K562 (cell line): ENCODE results near the gene MSN. TPM values are rescaled to one million over a fixed set of nuclear protein-coding genes. Genes with fewer than 3 reads are reported as not detected.

Experiments
- ATAC-seq: fragments of 200-7000 bp; cut with Tn5 transposase; 3 replicates; pipeline ENCODE4 v1.9.1; 2020; ENCODE audit warnings: moderate library complexity
- BruUV-seq: library from RNA; stranded (reverse); fragments of 400-500 nt; replicated peaks from 2 replicates; lab custom pipeline; 2021; lab: Mats Ljungman, UMichigan
- CTCF ChIA-PET: fragments of 300-600 bp; formaldehyde crosslinking; extraction: SDS; loops from one replicate; lab custom pipeline; 2021; ENCODE audit warnings: low intra/inter-chr PET ratio; lab: Yijun Ruan, JAX
- POLR2A ChIA-PET: fragments of 300-600, 350-650 bp; sonication (Branson Sonifier 250); formaldehyde crosslinking; extraction: SDS; loops from one replicate; lab custom pipeline; 2021; ENCODE audit warnings: antibody characterized with exemption, inconsistent platforms; lab: Yijun Ruan, JAX
- DNase-seq, 4 experiments: peaks; one replicate each; pipeline versions ENCODE4 v3.0.0 to v3.0.0-alpha.2; 2011 to 2018; ENCODE audit warnings: low spot score in 3 of 4, mixed read lengths in 3 of 4; ENCODE audit errors: extremely low read depth in 1 of 4
- FAIRE-seq: peaks from 2 replicates; lab custom pipeline; 2011; peaks lifted over from hg19 to GRCh38; lab: Jason Lieb, UNC
- H2AFZ ChIP-seq: 2 replicates; pipeline ENCODE4 v1.6.0; 2011; ENCODE audit warnings: low read depth, low read length, control low read depth, inconsistent platforms
- H3K27ac ChIP-seq: fragments of 200-600 bp; 3 replicates; pipeline ENCODE4 v1.8.0; 2011; ENCODE audit warnings: low read depth, mild to moderate bottlenecking, control low read depth, inconsistent platforms, low read length, moderate library complexity, mixed read lengths; ENCODE audit errors: extremely low read depth
- H3K27me3 ChIP-seq, 2 experiments: fragments of 300-600 bp in 1 of 2; 2 replicates in 1 of 2; 3 replicates in 1 of 2; pipeline versions ENCODE4 v1.6.0 to v1.8.0; 2011; ENCODE audit warnings: inconsistent platforms in 2 of 2, low read length in 2 of 2, mild to moderate bottlenecking in 1 of 2, mixed read lengths in 1 of 2, moderate library complexity in 1 of 2; ENCODE audit not compliant: control insufficient read depth in 2 of 2, insufficient read depth in 2 of 2
- H3K36me3 ChIP-seq: fragments of 300-600 bp; 3 replicates; pipeline ENCODE4 v1.8.0; 2011; ENCODE audit warnings: mild to moderate bottlenecking, low read length, inconsistent platforms; ENCODE audit not compliant: control insufficient read depth, insufficient read depth
- H3K4me1 ChIP-seq, 2 experiments: fragments of 200-600 bp in 1 of 2; replicated peaks in 1 of 2; 2 replicates in 1 of 2; 3 replicates in 1 of 2; pipeline versions ENCODE4 v1.5.1 to v1.8.0; 2011; ENCODE audit warnings: inconsistent platforms in 2 of 2, low read length in 2 of 2, mild to moderate bottlenecking in 1 of 2, mixed read lengths in 1 of 2, moderate library complexity in 1 of 2; ENCODE audit not compliant: control insufficient read depth in 2 of 2, insufficient read depth in 2 of 2
- H3K4me2 ChIP-seq: 2 replicates; pipeline ENCODE4 v1.6.1; 2011; ENCODE audit warnings: low read length, control low read depth, inconsistent platforms, mixed read lengths; ENCODE audit not compliant: insufficient read depth
- H3K4me3 ChIP-seq: fragments of 200-600 bp; sonication (generic), shearing (Covaris generic); 2 replicates; pipeline ENCODE4 v1.5.1; 2016; ENCODE audit warnings: control low read depth, inconsistent platforms
- H3K79me2 ChIP-seq: fragments of 200-600 bp; 3 replicates; pipeline ENCODE4 v1.8.0; 2011; ENCODE audit warnings: low read length, inconsistent platforms; ENCODE audit not compliant: control insufficient read depth, insufficient read depth
- H3K9ac ChIP-seq, 2 experiments: 2 replicates each; pipeline versions ENCODE4 v1.6.0 to v1.6.1; 2011; ENCODE audit warnings: low read depth in 2 of 2, low read length in 2 of 2, control low read depth in 1 of 2, inconsistent platforms in 1 of 2, mild to moderate bottlenecking in 1 of 2, mixed read lengths in 1 of 2; ENCODE audit not compliant: insufficient read depth in 1 of 2
- H3K9me1 ChIP-seq: one replicate; pipeline ENCODE4 v1.6.0; 2011; ENCODE audit warnings: inconsistent platforms, mild to moderate bottlenecking, low read length, moderate library complexity; ENCODE audit not compliant: control insufficient read depth, insufficient read depth
- H3K9me3 ChIP-seq: replicated peaks from 2 replicates; pipeline ENCODE4 v1.5.1; 2011; ENCODE audit warnings: low read depth, low read length, inconsistent platforms; ENCODE audit not compliant: control insufficient read depth, insufficient read depth
- H4K20me1 ChIP-seq: replicated peaks from 2 replicates; pipeline ENCODE4 v1.6.1; 2011; ENCODE audit warnings: low read length, inconsistent platforms, mixed read lengths; ENCODE audit not compliant: control insufficient read depth, insufficient read depth
- BRD9 ChIP-seq: fragments of 450-650 bp; IDR thresholded peaks from 2 replicates; pipeline ENCODE4 v1.6.1; 2018; ENCODE audit warnings: low read depth; ENCODE audit not compliant: partially characterized antibody
- COPS2 ChIP-seq: fragments of 450-650 bp; conservative IDR thresholded peaks from 2 replicates; pipeline ENCODE4 v1.6.1; 2016; ENCODE audit warnings: mild to moderate bottlenecking, moderate library complexity
- FOXO4 ChIP-seq: fragments of 450-650 bp; formaldehyde crosslinking; IDR thresholded peaks from 2 replicates; pipeline ENCODE4 v1.4.0; 2020; ENCODE audit warnings: mild to moderate bottlenecking, moderate library complexity
- ILF3 ChIP-seq: fragments of 450-650 bp; IDR thresholded peaks from 2 replicates; pipeline ENCODE4 v1.6.1; 2018; ENCODE audit warnings: antibody characterized with exemption, mild to moderate bottlenecking, moderate library complexity, borderline replicate concordance
- KHSRP ChIP-seq: fragments of 450-650 bp; IDR thresholded peaks from 2 replicates; pipeline ENCODE4 v1.6.1; 2017
- RBM34 ChIP-seq: fragments of 200-400 bp; formaldehyde crosslinking; IDR thresholded peaks from 2 replicates; pipeline ENCODE4 v1.6.1; 2018; ENCODE audit warnings: low read length, borderline replicate concordance; ENCODE audit not compliant: insufficient read depth
- RFX1 ChIP-seq: fragments of 450-650 bp; IDR thresholded peaks from 2 replicates; pipeline ENCODE4 v1.6.1; 2016; ENCODE audit warnings: mild to moderate bottlenecking, moderate library complexity
- ZNF12 ChIP-seq: sonication (generic); formaldehyde crosslinking; IDR thresholded peaks from 2 replicates; pipeline ENCODE4 v1.4.0; 2020; ENCODE audit warnings: mild to moderate bottlenecking, missing genetic modification reagents
- ZNF277 ChIP-seq: fragments of 250-450 bp; sonication (Bioruptor Pico); IDR thresholded peaks from 2 replicates; pipeline ENCODE4 v1.8.0; 2022; ENCODE audit warnings: inconsistent platforms, mild to moderate bottlenecking, moderate library complexity, borderline replicate concordance
- ZNF407 ChIP-seq: fragments of 450-650 bp; IDR thresholded peaks from 2 replicates; pipeline ENCODE4 v1.6.1; 2016; ENCODE audit warnings: low read depth
- ZNF41 ChIP-seq: fragments of 250-450 bp; sonication (Bioruptor Pico); conservative IDR thresholded peaks from 2 replicates; pipeline ENCODE4 v1.4.0; 2020; ENCODE audit warnings: mild to moderate bottlenecking
- WGBS: fragments of 100-300 bp; shearing (Covaris generic); methylation state at CpG from one replicate; pipeline ENCODE4 v1.1.6; 2016; ENCODE audit warnings: low coverage, mixed read lengths; ENCODE audit not compliant: insufficient coverage; ENCODE audit errors: missing lambda C conversion rate; 5-methylcytosine and 5-hydroxymethylcytosine counted together
- in situ Hi-C: fragments of 300-500 bp; cut with MboI; formaldehyde crosslinking; loops from 4 replicates; pipeline ENCODE4 v1.15.0; 2018; ENCODE audit warnings: inconsistent platforms, mixed read lengths
- intact Hi-C: fragments of 100-400 bp; cut with micrococcal nuclease; formaldehyde crosslinking; loops from 2 replicates; pipeline ENCODE4 v1.14.2; 2022
- polyA plus RNA-seq, 8 experiments: library from polyadenylated mRNA; depleted of rRNA in 4 of 8; stranded (reverse) in 5 of 8; unstranded in 3 of 8; fragments of >200 nt; fragmentation: Nextera tagmentation in 2 of 8; fragmentation: Illumina TruSeq in 1 of 8; extraction: Ambion mirVana in 2 of 8; extraction: Trizol in 1 of 8; gene quantifications; 2 replicates each; pipeline versions ENCODE4 v1.2.1 to v1.2.3, GENCODE V29; 2011 to 2014; ENCODE audit warnings: inconsistent platforms in 1 of 8, missing spikeins in 1 of 8
- total RNA-seq, 7 experiments: library from RNA; depleted of rRNA in 6 of 7; stranded (reverse); fragments of >200 nt in 6 of 7; fragmentation: Illumina TruSeq in 2 of 7; extraction: Trizol in 2 of 7; gene quantifications; 2 replicates each; pipeline versions ENCODE4 v1.2.1 to v1.2.3, GENCODE V29; 2011 to 2021; ENCODE audit warnings: low replicate concordance in 1 of 7

MSN gene
- total and polyA plus RNA-seq, 9 of the 15 experiments (the other 6 are each of a cell fraction or from before 2014, with no cell fraction given): 128 to 486 (median 237) TPM

GRCh38 chrX:65723706-65724105, 56.3 kb downstream of the MSN start (continued):
- TF ChIP-seq FOXO4 (CRISPR knock-in tag) (no peak), KHSRP (no peak), ZNF41 (CRISPR knock-in tag) (no peak), RBM34 (no peak), BRD9 (no peak), COPS2 (no peak)

GRCh38 chrX:65726715-65727114, 59.3 kb downstream of the MSN start:
- Histone ChIP-seq H3K9me1 (no peaks in the 10 kb centered on the region), H2AFZ (no peak overlapping the region), H3K4me2 (no peak overlapping the region), H3K4me3 (no peak overlapping the region), H3K27ac (no peak overlapping the region), H3K4me1 (peaks cover 0 to 3% of the 10 kb centered on the region in 2 experiments; a peak in 2 of 5 replicates), H3K9me3 (no peaks in the 10 kb centered on the region), H3K79me2 (peaks cover 44% of the 10 kb centered on the region), H3K27me3 (no peaks in the 10 kb centered on the region), H4K20me1 (no peaks in the 10 kb centered on the region; the same call in 1 of the 2 replicates), H3K9ac (no peak overlapping the region), H3K36me3 (peaks cover 89% of the 10 kb centered on the region; the same call in 2 of the 3 replicates)
- CTCF ChIA-PET: no interaction called here
- POLR2A ChIA-PET: no interaction called here
- in situ Hi-C loops (no loop called here), intact Hi-C loops (no loop called here)
- DNase-seq (no peak), FAIRE-seq (no peak), ATAC-seq (no peak)
- no TSS peak for BruUV-seq
- WGBS: 75% methylated on average over 1 of the region's 1 CpG
- TF ChIP-seq ILF3: no peak
- no peak for TF ChIP-seq ZNF407
- TF ChIP-seq ZNF12 (CRISPR knock-in tag): no peak
- TF ChIP-seq RFX1: no peak
- TF ChIP-seq ZNF277 (CRISPR knock-in tag): no peak
